KOPT-K1 (cell line): ENCODE results near the gene ASXL1.
A peak's percentile ranks its signal among the peaks of the same experiment; 100 is the strongest.
"Not testable (repeated sequence)": the region's sequence is repeated elsewhere in the genome, so short reads cannot be mapped to it uniquely, and the experiment has no call there.

Experiments
- H3K27ac ChIP-seq: fragments of 200-600 bp; sonication (generic); 2 replicates; pipeline ENCODE4 v1.5.1; 2016; ENCODE audit warnings: antibody characterized with exemption, mild to moderate bottlenecking, low read depth, low read length; ENCODE audit not compliant: poor library complexity, severe bottlenecking
- H3K36me3 ChIP-seq: fragments of 200-600 bp; sonication (generic); 2 replicates; pipeline ENCODE4 v1.5.1; 2017; ENCODE audit warnings: antibody characterized with exemption, mild to moderate bottlenecking, low read length, moderate library complexity; ENCODE audit not compliant: insufficient read depth
- H3K9me3 ChIP-seq: fragments of 200-600 bp; sonication (generic); 2 replicates; pipeline ENCODE4 v1.5.1; 2017; ENCODE audit warnings: antibody characterized with exemption, low read length, mild to moderate bottlenecking; ENCODE audit not compliant: insufficient read depth, poor library complexity, severe bottlenecking

Gene ASXL1

GRCh38 chr20:32396646-32397160 is 38.6 kb downstream of the ASXL1 start:
- H3K9me3 ChIP-seq, result peaks cover 18% of the 10 kb centered on the region
- peaks cover 83% of the 10 kb centered on the region for H3K36me3 ChIP-seq
- no peak overlapping the region for H3K27ac ChIP-seq

GRCh38 chr20:32397567-32398084 is 39.5 kb downstream of the ASXL1 start:
- peaks cover 18% of the 10 kb centered on the region for H3K9me3 ChIP-seq
- H3K36me3 ChIP-seq, result peaks cover 81% of the 10 kb centered on the region
- H3K27ac ChIP-seq, result no peak overlapping the region

GRCh38 chr20:32400476-32400875 is 42.3 kb downstream of the ASXL1 start:
- peaks cover 53% of the 10 kb centered on the region for H3K36me3 ChIP-seq

GRCh38 chr20:32404017-32404416 is 45.9 kb downstream of the ASXL1 start:
- peaks cover 39% of the 10 kb centered on the region for H3K36me3 ChIP-seq
- H3K27ac ChIP-seq, result no peak overlapping the region
- H3K9me3 ChIP-seq, result no peaks in the 10 kb centered on the region

More at GRCh38 chr20:32400476-32400875, 42.3 kb downstream of the ASXL1 start:
- H3K27ac ChIP-seq, result no peak overlapping the region
- peaks cover 4% of the 10 kb centered on the region for H3K9me3 ChIP-seq

- Histone ChIP-seq H3K36me3 (peaks cover 34% of the 10 kb centered on the region), H3K9me3 (no peaks in the 10 kb centered on the region), H3K27ac (peak overlapping the region; percentile 43)
Observed at GRCh38 chr20:32406701-32407100, 48.6 kb downstream of the ASXL1 start.

GRCh38 chr20:32407131-32407750 is 49.1 kb downstream of the ASXL1 start:
- not testable (repeated sequence) for H3K9me3 ChIP-seq
- H3K36me3 ChIP-seq, result peaks cover 30% of the 10 kb centered on the region
- peak overlapping the region; percentile 43 for H3K27ac ChIP-seq

GRCh38 chr20:32411955-32412706 is 54.0 kb downstream of the ASXL1 start:
- no peaks in the 10 kb centered on the region for H3K9me3 ChIP-seq
- no peak overlapping the region for H3K27ac ChIP-seq

GRCh38 chr20:32415494-32415893 is 57.4 kb downstream of the ASXL1 start:
- no peak overlapping the region for H3K27ac ChIP-seq
- H3K36me3 ChIP-seq, result peaks cover 27% of the 10 kb centered on the region
- H3K9me3 ChIP-seq, result no peaks in the 10 kb centered on the region

More at GRCh38 chr20:32411955-32412706, 54.0 kb downstream of the ASXL1 start:
- peaks cover 42% of the 10 kb centered on the region for H3K36me3 ChIP-seq

- H3K27ac ChIP-seq, result no peak overlapping the region
- peaks cover 25% of the 10 kb centered on the region for H3K36me3 ChIP-seq
- no peaks in the 10 kb centered on the region for H3K9me3 ChIP-seq
Observed at GRCh38 chr20:32416206-32416605, 58.1 kb downstream of the ASXL1 start.

- H3K27ac ChIP-seq, result no peak overlapping the region
- H3K9me3 ChIP-seq, result no peaks in the 10 kb centered on the region
- H3K36me3 ChIP-seq, result peaks cover 17% of the 10 kb centered on the region
Observed at GRCh38 chr20:32418376-32418775, 60.2 kb downstream of the ASXL1 start.

GRCh38 chr20:32421290-32421689 is 63.2 kb downstream of the ASXL1 start:
- H3K27ac ChIP-seq, result no peak overlapping the region
- no peaks in the 10 kb centered on the region for H3K9me3 ChIP-seq
- peaks cover 17% of the 10 kb centered on the region for H3K36me3 ChIP-seq

GRCh38 chr20:32427996-32428395 is 69.9 kb downstream of the ASXL1 start:
- no peaks in the 10 kb centered on the region for H3K9me3 ChIP-seq
- no peak overlapping the region for H3K27ac ChIP-seq

GRCh38 chr20:32429343-32429742 is 71.2 kb downstream of the ASXL1 start:
- H3K9me3 ChIP-seq, result no peaks in the 10 kb centered on the region
- H3K36me3 ChIP-seq, result peaks cover 89% of the 10 kb centered on the region
- no peak overlapping the region for H3K27ac ChIP-seq

More at GRCh38 chr20:32427996-32428395, 69.9 kb downstream of the ASXL1 start:
- peaks cover 76% of the 10 kb centered on the region for H3K36me3 ChIP-seq

- H3K9me3 ChIP-seq, result no peaks in the 10 kb centered on the region
- peaks cover 94% of the 10 kb centered on the region for H3K36me3 ChIP-seq
- H3K27ac ChIP-seq, result no peak overlapping the region
Observed at GRCh38 chr20:32429745-32430360, 71.7 kb downstream of the ASXL1 start.

GRCh38 chr20:32431457-32431856 is 73.3 kb downstream of the ASXL1 start:
- H3K36me3 ChIP-seq, result peaks cover 98% of the 10 kb centered on the region
- H3K27ac ChIP-seq, result no peak overlapping the region
- H3K9me3 ChIP-seq, result no peaks in the 10 kb centered on the region
